Stimulated activated CD8-positive, alpha-beta memory T cell treated with anti-CD3 and anti-CD28 coated beads, Interleukin-15, amount 100 ng/mL, for 4 hours (primary cell): ENCODE data around the gene NKRF.

Experiments
- DNase-seq, 2 donors: peaks; one replicate each; pipeline ENCODE4 v3.0.0-alpha.2; 2020; ENCODE audit warnings: low read depth in 2 of 2

The NKRF gene

DNA sequence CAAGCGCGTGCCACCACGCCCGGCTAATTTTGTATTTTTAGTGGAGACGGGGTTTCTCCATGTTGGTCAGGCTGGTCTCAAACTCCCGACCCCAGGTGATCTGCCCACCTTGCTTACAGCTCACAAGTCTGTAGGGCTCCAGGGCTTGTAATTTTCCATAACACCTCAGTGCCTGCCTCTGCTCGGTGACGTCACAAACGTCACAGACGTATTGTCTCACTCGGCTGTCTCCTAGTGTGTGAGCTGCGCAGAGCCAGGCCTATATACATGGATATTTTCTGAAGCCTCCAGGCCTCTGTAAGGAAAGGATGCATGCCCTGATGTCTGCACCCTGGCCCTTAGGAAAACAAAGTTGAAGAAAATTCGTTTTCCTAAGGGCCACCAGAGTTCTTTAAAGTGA lies 8.6 kb upstream of the NKRF start:
- no peak for DNase-seq

DNA sequence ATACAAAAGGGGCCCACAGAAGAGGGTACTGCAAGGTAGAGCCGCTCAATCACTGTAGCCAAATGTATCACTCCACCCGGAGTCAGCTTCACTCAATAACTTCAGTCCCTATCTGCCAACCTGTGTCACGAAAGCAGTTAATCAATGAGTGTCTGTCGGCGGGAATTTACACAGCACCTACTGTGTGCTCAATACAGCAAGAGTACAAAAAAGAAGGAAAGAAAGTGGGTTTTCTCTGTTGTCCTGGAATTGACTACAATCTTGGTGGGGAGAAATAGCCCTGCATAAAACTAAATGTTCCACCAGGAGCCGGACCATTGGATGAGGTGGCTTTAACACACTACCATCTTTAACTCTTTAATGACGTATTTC lies 780 bp upstream of the NKRF start:
- DNase-seq: no peak

DNA sequence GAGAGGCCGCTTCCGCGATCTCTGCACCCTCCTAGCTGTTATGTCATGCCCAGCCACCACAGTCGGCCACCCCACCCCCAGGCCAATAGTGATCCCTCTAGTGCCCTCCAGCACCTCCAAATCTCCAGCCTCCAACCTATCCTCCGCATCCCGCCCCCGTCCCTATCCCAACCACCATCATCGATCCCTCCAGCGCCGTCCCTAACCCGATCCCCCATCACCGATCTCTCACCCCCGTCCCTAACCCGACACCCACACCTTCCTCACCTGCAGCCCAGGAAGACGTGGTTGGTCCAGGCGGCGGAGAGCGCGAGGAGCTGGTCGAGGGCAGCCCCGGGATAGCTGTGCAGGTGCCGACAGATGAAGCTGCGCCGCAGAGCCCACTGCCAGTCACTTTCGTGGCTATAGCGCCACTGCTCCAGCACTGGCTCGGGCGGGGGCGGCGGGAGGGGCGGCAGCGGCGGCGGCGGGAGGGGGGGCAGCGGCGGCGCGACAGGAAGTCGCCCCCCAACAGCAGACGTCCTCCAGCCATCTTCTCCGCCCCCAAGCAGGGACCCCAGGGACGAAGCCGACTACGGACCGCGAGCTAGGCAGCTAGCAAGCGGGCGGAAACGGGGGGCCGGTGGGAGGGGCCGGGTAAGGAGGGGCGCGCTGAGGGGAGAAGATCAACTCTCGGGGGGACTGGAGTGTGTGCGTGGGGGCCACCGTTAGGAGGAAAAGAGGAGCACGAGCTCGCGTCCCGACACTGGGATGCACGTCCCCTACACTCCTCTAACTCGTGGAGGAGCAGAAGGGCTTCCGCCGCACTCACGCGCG lies 552 bp downstream of the NKRF start:
- peak; percentile 16 to 24 for DNase-seq

DNA sequence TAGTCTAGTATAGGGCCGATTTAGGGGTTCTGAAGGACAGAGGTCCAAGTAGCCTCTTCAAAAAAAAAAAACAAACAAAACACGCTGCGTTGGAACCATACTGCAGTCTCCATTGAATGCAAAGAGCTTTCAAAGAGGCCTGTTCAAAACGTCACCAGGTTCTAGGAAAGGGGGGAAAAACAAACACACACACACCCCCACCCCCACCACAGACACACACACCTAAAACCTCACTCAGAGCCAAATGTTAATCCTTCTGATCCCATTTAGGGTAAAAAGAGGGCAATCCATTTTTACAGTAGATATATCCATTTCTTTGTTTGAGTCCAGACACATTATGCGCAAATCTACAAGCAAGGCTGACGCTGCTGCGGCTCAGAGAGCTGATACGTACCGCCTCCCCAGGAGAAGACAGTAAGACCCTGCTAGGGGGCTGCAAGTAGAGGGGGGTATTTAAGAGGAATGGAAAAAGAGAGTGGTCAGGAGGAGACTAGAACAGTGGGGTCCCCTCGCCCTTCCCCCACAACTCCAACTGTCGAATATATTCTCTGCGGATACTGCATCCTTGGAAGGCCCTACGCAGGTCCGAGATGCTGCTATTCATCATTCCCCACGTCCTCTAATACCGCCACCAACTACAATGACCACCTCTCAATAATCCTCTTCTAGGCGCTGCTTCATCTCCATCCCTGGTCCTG lies 1.3 kb downstream of the NKRF start:
- DNase-seq: no peak

DNA sequence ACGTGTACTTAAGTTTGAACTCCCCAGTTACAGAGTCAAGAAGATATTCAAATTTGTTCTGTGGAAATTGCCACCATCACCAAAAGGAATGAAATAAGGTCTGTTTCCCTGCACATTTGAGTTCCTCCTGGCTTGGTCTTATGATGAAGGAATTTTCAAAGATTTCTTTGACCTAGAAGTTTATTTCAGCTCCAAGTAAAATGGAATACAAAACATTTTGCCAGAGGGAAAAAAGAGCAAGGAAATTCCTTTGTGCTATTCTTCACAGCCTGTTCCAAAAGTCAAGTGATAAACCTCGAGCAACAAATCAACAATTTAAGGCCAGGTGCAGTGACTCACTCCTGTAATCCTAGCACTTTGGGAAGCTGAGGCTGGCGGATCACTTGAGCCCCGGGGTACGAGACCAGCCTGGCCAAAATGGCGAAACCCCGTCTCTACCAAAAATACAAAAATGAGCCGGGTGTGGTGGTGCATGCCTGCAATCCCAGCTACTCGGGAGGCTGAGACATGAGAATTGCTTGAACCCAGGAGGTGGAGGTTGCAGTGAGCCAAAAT lies 3.4 kb downstream of the NKRF start:
- DNase-seq: no peak

DNA sequence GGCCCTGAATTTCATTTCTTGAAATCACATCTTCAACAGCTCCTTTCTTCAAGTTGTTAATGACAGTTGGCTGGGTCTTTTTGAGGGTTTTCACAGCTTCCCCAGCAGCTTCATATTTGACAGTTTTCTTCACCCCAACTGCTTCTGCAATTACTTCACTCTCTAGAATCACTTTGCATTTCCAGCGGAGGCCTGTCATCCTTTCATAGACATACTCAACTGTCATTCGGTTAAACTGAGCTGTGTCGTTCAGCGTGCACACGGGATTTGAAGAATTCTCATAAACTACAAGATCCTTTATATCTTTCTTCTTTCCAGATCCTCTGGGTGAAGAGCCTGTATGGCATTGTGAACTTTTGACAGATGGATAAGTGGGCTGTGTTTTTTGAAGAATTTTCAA lies 16.4 kb downstream of the NKRF start:
- DNase-seq: no peak

DNA sequence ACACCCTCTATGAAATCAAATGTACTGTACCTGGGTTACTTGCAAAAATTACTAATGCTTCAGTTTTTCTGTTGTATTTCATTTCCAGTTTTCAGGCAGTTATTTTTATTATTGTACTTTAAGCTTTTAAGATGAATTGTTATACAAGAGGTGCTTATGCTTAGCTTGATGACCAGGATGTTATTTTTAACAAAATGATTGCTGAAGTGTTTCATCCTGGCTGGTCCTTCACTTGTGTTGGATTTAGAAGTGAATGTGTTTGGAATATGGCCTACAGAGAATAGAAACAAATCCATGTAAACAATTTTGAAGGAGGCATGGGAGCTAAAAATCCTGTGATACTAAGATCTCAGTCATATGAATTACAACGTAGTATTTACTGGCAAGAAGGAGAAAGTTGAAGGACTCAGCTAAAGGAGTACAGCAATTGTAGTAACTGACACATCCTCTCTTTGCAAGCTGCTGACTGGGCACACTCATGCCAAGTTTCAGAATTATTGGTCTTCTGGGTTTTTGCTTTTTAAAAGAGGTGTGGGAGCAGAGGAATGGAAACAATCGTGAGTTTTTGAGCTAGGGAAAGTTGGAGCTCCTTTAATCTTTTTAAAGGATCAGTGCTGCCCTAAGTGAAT lies 22.7 kb downstream of the NKRF start:
- DNase-seq: no peak

DNA sequence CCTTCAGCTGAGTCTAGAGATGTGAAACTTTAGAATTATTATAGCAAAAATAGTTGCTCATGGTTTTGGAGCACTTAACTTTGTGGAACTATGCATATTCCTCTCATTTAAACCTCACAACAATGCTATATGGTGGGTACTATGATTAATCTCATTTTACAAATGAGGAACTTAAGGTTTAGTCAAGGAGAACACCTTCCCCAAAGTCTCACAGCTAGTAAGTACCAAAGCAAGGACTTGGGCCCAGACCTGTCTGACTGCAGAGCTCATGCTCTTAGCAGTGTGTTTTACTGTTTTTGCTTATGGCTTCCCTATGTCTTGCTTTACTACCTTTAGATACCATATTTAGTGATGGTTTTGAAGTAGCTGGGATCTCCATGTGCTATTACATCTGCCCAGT lies 26.8 kb downstream of the NKRF start:
- no peak for DNase-seq

DNA sequence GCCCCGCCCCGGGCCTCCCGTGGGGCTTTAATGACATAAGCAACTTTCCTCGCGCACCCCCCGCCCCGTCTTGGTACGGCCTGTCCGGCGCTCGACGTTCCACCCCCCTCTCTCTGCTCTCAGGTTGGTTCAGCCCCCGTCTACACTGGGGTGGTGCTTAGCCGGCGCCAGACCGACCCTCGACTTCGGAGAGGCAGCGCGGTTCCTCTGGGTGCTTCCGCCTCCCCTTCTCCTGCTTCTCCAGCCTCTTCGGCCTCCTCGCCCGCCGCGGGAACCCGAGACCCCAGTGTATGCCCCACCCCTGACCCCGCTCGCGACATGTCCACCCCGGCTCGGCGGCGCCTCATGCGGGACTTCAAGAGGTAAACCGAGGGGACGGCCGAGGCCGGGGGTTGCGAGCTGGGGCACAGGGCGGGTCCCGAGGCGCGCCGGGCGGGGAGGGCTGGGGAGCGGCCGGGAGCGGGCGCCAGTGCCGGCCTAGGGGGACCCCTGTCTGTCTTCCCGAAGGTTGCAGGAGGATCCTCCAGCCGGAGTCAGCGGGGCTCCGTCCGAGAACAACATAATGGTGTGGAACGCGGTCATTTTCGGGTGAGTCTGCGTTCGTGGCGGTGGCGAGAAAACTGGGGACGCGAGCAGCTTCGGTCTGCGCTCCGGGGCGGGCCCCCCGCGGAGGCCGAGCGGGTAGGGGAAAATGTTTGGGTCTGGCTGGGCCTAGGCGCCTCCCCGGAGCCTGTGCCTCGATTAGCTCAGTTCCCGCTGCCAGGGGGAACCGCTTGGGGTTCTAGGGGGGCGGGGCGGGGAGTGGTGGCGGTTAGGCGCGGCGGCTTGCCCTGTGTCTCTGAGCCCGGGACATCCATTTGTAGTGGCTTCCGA lies 31.6 kb downstream of the NKRF start, which contains the start of gene UBE2A:
Gene UBE2A, plus strand, starts transcription at position 170 of the 873 bp plus-strand sequence. Its CDS starts 149 bp downstream, at position 319.
- DNase-seq: peak; percentile 77 to 79

DNA sequence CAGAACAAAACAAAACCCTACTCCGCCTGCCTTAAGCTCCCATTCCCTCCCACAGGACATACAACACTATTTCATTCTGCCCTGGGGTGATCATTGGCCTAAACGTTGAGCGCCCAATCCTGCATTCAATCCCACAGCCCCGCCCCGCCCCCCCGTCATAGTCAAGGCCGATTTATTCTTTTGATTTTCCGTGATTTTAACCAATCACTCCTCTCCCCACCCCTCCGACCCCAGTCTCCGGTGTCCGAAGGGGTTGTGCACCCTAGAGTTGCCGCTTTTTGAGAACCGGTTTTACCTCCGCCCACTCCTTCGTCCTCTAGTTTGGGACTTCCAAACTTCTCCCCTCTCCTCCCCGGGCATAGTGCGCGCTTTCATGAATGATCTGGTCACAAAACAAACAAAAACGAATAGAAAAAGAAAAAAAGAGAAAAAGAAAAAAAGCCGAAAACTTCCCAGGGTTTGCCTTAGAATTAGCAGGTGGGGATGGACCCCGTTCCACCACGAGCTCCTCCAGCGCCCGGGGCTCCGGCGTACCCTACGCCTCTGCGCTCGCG lies 32.3 kb downstream of the NKRF start:
- no peak for DNase-seq

DNA sequence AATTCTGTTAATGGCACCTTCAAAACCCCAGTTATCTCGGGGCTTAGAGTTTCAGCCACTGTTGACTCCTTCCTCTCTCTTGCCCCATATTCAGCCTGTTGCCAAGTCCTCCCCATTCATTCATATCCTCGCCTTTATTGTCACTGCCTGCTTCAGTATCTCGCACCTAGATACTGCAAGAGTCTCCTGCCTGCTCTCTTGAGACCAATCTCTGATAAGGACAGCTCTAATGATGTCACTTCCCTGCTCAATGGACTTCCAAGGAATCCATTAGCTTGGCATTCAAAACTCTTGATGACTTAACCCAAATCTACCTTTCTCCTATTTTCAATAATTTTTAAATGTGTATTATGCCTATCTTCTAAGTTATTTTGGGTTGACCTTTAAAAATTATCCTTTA lies 33.0 kb downstream of the NKRF start:
- no peak for DNase-seq

DNA sequence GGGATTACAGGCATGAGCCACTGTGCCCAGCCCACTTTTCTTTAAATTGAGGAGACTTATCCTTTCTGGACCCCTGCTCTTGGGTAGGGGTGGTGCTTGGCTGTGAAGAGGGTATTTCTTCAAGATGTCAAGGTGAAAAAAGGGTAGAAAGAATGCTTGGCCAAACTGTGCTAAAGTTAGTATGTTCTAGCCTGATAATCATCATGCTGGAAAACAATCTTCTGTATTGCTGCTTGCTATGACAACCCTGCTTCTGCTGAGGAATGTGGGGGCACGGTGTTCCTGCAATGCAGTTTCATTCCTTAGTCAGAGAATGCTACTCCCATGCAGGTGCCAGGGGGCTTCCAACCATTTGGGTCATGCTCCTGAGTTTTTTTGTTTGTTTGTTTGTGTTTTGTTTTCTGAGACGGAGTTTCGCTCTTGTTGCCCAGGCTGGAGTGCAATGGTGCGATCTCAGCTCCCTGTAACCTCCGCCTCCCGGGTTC lies 35.8 kb downstream of the NKRF start:
- DNase-seq: no peak

DNA sequence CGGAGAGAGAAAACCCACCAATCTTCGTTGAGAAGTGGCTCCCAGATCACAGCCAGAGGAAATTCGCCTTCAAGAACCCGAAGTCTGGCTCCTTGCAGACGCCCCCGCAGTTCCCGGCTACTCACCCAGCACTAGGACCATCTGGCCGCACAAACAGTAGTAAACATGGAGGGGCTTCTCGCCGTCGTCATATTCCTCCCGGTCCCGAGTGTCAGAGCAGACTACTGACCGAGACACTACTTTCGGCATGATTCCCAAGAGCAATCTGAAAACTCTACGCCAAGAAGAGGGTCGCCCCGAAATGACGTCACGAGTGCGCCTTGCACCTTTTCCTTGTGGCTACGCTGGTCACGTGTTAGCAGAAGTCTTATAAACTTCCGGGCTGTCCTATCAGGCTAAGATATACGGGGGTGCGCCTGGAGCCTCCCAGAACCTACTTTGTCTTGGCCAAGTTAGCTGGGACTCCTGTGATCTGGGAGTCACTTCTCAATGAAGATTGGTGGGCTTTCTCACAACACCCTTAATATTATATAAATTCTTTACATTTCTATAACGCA lies 41.0 kb downstream of the NKRF start, which contains the start of gene STEEP1:
Gene STEEP1, minus strand, starts transcription at position 303 of the 557 bp plus-strand sequence. Its CDS starts 54 bp downstream, at position 249.
- DNase-seq: peak; percentile 65 to 77

DNA sequence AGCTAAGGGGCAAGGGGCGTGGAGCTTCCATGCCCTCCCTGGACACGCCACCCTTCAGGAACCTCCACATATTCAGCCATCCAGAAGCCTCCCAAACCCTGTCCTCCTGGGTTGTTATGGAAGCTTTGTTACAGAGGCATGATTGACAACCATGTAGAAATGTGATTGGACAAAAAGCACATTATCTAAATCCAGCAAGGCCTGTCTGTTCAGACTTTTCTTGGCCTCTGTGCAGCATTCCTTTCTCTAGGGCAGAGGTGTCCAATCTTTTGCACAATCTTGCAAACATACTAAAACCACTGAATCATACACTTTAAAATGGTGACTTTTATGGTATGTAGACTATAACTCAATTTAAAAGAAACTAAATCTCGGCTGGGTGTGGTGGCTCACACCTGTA lies 53.7 kb downstream of the NKRF start:
- no peak for DNase-seq

DNA sequence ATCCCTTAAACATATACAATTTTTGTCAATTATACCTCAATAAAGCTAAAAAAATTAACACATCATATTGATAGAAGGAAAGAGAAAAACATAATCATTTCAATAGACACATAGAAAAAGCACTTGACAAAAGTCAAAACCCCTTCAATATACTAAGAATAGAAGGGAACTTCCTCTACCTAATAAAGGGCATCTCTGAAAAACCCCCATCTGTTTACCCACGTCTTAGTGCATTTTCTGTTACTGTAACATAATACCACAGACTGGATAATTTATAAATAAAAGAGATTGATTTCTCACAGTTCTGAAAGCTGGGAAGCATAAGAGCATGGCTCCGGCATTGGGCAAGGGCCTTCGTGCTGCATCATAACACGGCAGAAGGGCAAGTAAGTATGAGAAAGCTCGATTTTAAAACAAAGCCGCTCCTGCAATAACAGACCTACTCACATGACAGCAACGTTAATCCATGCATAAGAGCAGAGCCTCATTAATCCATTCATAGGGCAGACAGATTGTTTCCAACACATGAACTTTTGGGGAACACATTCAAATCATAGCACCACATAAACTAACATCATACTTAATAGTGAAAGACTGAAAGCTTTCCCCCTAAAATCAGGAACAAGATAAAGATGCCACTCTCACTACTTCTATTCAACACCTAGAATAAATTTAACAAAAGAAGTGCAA lies 56.8 kb downstream of the NKRF start:
- DNase-seq: no peak

DNA sequence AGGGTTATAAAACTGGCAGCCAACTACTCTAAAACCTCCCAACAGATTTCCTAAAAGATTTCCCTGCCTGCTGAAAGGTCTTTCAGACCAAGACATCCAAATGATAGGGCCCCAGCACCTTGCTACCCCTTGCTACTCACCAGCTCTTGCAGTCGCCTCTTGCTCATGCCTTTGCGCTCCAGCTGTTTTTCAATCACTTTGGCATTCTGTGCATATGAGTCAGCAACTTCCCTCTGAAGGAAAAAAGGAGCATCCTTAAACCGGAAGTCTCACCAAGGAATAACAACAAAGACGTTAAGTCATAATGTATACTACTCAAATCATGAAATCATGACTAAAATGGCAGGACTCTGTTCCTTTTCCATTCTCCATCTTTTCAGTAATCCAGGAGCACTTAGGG lies 65.0 kb downstream of the NKRF start:
- no peak for DNase-seq

DNA sequence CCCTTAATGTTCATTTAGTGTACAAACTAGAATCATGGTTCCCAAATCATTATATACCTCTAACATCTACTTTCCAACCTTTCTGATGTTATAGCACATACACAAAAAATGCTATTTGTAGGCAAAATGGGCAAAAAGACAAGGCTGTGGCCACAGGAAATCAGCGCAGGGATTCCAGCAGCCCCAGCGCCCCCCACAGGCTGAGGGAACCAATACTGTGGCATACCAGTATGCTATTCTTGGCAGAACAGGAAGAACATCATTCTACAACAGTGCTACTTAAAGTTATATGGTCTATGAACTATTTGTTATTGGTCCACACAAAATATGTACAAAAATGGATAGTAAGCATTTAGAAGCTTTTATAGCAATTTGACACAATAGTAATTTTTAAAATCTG lies 66.4 kb downstream of the NKRF start:
- DNase-seq: no peak
